Activated naive CD4-positive, alpha-beta T cell treated with anti-CD3 and anti-CD28 coated beads, Interleukin-2, amount 50 U/mL, for 24 hours (primary cell): ENCODE results near the gene M1AP.

Experiments used
- H3K27ac Mint-ChIP-seq: one replicate; pipeline ENCODE4 v1.8.0; 2021; ENCODE audit warnings: mild to moderate bottlenecking, mixed read lengths
- H3K27me3 Mint-ChIP-seq: one replicate; pipeline ENCODE4 v1.8.0; 2021; ENCODE audit warnings: mixed read lengths
- H3K36me3 Mint-ChIP-seq: one replicate; pipeline ENCODE4 v1.8.0; 2021; ENCODE audit warnings: mixed read lengths
- H3K4me1 Mint-ChIP-seq: one replicate; pipeline ENCODE4 v1.8.0; 2021; ENCODE audit warnings: mixed read lengths
- H3K4me3 Mint-ChIP-seq: one replicate; pipeline ENCODE4 v1.8.0; 2021; ENCODE audit warnings: mild to moderate bottlenecking, mixed read lengths
- H3K9me3 Mint-ChIP-seq: one replicate; pipeline ENCODE4 v1.8.0; 2021; ENCODE audit warnings: mixed read lengths

Gene M1AP, protein sequence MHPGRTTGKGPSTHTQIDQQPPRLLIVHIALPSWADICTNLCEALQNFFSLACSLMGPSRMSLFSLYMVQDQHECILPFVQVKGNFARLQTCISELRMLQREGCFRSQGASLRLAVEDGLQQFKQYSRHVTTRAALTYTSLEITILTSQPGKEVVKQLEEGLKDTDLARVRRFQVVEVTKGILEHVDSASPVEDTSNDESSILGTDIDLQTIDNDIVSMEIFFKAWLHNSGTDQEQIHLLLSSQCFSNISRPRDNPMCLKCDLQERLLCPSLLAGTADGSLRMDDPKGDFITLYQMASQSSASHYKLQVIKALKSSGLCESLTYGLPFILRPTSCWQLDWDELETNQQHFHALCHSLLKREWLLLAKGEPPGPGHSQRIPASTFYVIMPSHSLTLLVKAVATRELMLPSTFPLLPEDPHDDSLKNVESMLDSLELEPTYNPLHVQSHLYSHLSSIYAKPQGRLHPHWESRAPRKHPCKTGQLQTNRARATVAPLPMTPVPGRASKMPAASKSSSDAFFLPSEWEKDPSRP

DNA sequence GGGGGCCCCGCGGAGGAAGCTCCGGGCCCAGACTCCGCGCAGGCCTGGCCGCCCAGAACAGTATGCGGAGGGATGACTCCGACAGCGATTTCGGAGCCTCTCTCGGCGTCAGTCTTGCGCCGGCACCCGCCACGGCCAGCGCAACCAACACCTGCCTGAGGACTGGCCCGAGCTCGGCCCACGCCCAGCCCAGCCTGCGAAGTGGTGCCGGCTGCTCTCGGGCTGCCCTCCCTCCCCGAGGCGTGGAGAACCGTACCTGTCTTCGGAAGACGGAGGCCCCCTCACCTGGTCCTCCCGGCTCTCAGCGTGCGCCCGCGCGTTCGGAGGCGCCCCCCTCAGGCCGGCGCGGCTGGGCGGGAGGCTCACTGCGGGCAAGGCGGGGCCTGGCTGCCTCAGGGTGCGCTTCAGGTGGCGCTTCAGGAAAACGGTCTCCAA, at the start of gene M1AP:
Gene M1AP, minus strand, starts transcription at position 322 of the 435 bp plus-strand sequence. CDS start 8,055 bp downstream, outside the sequence.
- Mint-ChIP-seq H3K27me3 (peaks cover 23% of the 10 kb centered on the region), H3K4me1 (peaks cover 4% of the 10 kb centered on the region), H3K9me3 (no peaks in the 10 kb centered on the region), H3K36me3 (peaks cover 3% of the 10 kb centered on the region), H3K27ac (peak within 1 kb of the TSS; percentile 27), H3K4me3 (peak within 1 kb of the TSS; percentile 51)

- Mint-ChIP-seq H3K36me3 (peaks cover 6% of the 10 kb centered on the region), H3K4me3 (no peak overlapping the region), H3K27me3 (no peaks in the 10 kb centered on the region), H3K4me1 (no peaks in the 10 kb centered on the region), H3K9me3 (no peaks in the 10 kb centered on the region), H3K27ac (no peak overlapping the region)
Measured at GRCh38 chr2:74696829-74697228, 48.7 kb upstream of the M1AP start.

GRCh38 chr2:74695663-74696062, 47.5 kb upstream of the M1AP start:
- H3K4me3 Mint-ChIP-seq = no peak overlapping the region
- no peaks in the 10 kb centered on the region for H3K9me3 Mint-ChIP-seq
- no peaks in the 10 kb centered on the region for H3K4me1 Mint-ChIP-seq

GRCh38 chr2:74694281-74694680, 46.2 kb upstream of the M1AP start:
- no peaks in the 10 kb centered on the region for H3K4me1 Mint-ChIP-seq
- peaks cover 2% of the 10 kb centered on the region for H3K36me3 Mint-ChIP-seq
- H3K27ac Mint-ChIP-seq = no peak overlapping the region
- H3K4me3 Mint-ChIP-seq = no peak overlapping the region
- H3K9me3 Mint-ChIP-seq = no peaks in the 10 kb centered on the region
- no peaks in the 10 kb centered on the region for H3K27me3 Mint-ChIP-seq

More at GRCh38 chr2:74695663-74696062, 47.5 kb upstream of the M1AP start:
- no peaks in the 10 kb centered on the region for H3K27me3 Mint-ChIP-seq
- H3K36me3 Mint-ChIP-seq = peaks cover 6% of the 10 kb centered on the region
- no peak overlapping the region for H3K27ac Mint-ChIP-seq

- peaks cover 2% of the 10 kb centered on the region for H3K36me3 Mint-ChIP-seq
- no peak overlapping the region for H3K27ac Mint-ChIP-seq
- H3K27me3 Mint-ChIP-seq = no peaks in the 10 kb centered on the region
- H3K4me1 Mint-ChIP-seq = no peaks in the 10 kb centered on the region
- H3K4me3 Mint-ChIP-seq = no peak overlapping the region
- no peaks in the 10 kb centered on the region for H3K9me3 Mint-ChIP-seq
Measured at GRCh38 chr2:74693668-74694067, 45.5 kb upstream of the M1AP start.

DNA sequence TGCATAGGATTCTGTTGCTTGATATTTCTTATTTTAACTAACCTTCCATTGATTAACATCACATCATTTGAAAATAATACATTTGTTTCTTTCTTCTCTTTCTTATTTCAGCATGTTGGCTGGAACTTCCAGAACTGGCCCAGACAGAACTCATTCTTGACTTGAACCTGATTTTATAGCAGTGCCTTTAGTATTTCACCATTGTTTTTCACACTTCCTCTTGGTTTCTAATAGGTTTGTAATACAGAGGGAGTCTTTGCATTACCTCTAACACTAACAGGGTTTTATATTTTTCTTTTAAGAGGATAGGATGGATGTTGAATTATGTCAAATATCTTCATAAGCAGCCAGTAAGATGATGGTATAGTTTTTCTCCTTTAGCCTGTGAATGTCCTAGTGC, 45.1 kb upstream of the M1AP start:
- H3K9me3 Mint-ChIP-seq = no peaks in the 10 kb centered on the region
- H3K36me3 Mint-ChIP-seq = peaks cover 2% of the 10 kb centered on the region
- H3K27me3 Mint-ChIP-seq = no peaks in the 10 kb centered on the region
- no peak overlapping the region for H3K4me3 Mint-ChIP-seq
- no peak overlapping the region for H3K27ac Mint-ChIP-seq
- H3K4me1 Mint-ChIP-seq = no peaks in the 10 kb centered on the region

GRCh38 chr2:74691929-74692328, 43.8 kb upstream of the M1AP start:
- no peak overlapping the region for H3K4me3 Mint-ChIP-seq
- H3K4me1 Mint-ChIP-seq = no peaks in the 10 kb centered on the region
- H3K27ac Mint-ChIP-seq = no peak overlapping the region
- H3K36me3 Mint-ChIP-seq = no peaks in the 10 kb centered on the region
- no peaks in the 10 kb centered on the region for H3K27me3 Mint-ChIP-seq
- H3K9me3 Mint-ChIP-seq = no peaks in the 10 kb centered on the region

DNA sequence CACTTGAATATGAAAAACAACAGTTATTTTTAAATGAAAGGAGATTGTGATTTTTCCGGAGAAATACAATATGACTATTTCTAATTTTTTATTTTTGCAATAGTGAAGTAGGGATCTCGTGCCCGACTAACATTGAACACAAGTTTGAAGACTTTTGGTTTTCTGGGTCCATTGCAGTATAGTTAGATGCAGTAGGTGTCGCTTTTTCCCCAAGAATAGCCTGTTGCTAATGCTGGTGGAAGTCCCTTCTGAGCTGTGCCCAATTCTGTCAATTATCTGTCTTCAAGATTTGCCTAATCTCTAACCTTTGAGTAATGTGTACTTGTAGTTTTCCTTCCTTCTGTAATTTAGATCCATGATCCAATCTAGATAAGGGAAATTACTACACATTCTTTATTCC, 42.4 kb upstream of the M1AP start:
- H3K27ac Mint-ChIP-seq = no peak overlapping the region
- H3K4me3 Mint-ChIP-seq = no peak overlapping the region
- no peaks in the 10 kb centered on the region for H3K27me3 Mint-ChIP-seq
- no peaks in the 10 kb centered on the region for H3K36me3 Mint-ChIP-seq
- no peaks in the 10 kb centered on the region for H3K4me1 Mint-ChIP-seq
- no peaks in the 10 kb centered on the region for H3K9me3 Mint-ChIP-seq

DNA sequence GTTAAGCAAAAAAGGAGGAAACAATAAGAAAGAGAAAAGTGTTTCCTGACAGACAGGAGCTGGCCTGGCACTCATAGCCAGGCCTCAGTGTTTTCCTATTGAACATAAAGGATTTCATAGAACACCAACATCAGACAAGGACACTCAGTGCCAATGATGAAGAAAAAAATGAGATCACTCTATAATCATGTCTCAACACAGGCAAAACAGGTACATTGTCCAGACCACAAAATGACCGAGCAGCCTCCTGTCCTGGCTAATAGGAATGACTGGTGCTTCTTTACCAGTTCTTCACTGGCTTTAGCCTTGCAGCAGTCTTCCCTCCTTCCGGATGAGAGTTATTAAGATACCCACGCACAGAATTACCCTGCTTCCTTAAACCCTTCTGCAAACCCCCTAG, 41.5 kb upstream of the M1AP start:
- H3K36me3 Mint-ChIP-seq = no peaks in the 10 kb centered on the region
- H3K4me1 Mint-ChIP-seq = no peaks in the 10 kb centered on the region
- H3K4me3 Mint-ChIP-seq = no peak overlapping the region
- no peaks in the 10 kb centered on the region for H3K9me3 Mint-ChIP-seq
- no peak overlapping the region for H3K27ac Mint-ChIP-seq
- H3K27me3 Mint-ChIP-seq = no peaks in the 10 kb centered on the region

DNA sequence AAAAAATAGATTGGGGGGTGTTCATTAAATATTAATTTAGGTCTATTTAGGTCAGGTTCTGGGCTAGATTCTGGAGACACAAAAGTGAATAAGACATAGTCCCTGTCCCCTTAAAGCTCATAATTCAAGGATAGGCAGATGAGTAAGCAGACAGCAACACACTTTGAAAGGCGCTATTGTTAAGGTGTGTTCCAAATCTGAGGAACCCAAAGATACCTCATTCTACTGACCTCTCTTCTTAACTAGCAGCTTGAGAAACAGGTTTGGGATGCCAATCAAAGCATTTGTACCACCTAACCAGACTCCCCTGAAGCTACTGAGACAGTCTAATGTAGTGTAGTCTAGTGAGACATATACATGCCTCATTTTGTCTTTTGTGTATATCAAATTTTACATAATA, 40.8 kb upstream of the M1AP start:
- Mint-ChIP-seq H3K27ac (no peak overlapping the region), H3K27me3 (no peaks in the 10 kb centered on the region), H3K4me1 (no peaks in the 10 kb centered on the region), H3K36me3 (no peaks in the 10 kb centered on the region), H3K4me3 (no peak overlapping the region), H3K9me3 (no peaks in the 10 kb centered on the region)

DNA sequence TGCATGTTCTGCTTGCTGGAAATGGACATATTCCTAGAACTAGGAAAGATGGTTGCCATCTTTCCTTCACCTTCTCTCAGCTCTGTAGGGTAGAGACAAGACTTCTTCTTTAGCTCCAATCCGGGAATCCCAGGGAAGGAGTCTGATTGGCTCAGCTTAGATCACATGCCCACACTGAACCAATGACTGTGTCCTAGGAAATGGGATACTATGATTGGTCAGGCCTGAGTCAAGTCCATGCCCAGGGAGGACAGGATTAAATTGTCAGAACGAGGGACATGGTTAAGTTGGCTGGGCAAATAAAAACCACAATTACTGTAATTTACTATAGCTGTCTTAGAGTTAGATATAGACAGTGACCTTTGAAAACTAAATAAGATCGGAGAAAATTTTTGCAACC, 37.3 kb upstream of the M1AP start:
- Mint-ChIP-seq H3K4me3 (no peak overlapping the region), H3K4me1 (no peaks in the 10 kb centered on the region), H3K27ac (no peak overlapping the region), H3K9me3 (no peaks in the 10 kb centered on the region), H3K27me3 (no peaks in the 10 kb centered on the region), H3K36me3 (peaks cover 9% of the 10 kb centered on the region)

GRCh38 chr2:74682501-74682900, 34.4 kb upstream of the M1AP start:
- H3K36me3 Mint-ChIP-seq = peaks cover 14% of the 10 kb centered on the region
- no peaks in the 10 kb centered on the region for H3K27me3 Mint-ChIP-seq
- H3K27ac Mint-ChIP-seq = no peak overlapping the region
- H3K4me1 Mint-ChIP-seq = no peaks in the 10 kb centered on the region
- no peak overlapping the region for H3K4me3 Mint-ChIP-seq
- H3K9me3 Mint-ChIP-seq = no peaks in the 10 kb centered on the region

DNA sequence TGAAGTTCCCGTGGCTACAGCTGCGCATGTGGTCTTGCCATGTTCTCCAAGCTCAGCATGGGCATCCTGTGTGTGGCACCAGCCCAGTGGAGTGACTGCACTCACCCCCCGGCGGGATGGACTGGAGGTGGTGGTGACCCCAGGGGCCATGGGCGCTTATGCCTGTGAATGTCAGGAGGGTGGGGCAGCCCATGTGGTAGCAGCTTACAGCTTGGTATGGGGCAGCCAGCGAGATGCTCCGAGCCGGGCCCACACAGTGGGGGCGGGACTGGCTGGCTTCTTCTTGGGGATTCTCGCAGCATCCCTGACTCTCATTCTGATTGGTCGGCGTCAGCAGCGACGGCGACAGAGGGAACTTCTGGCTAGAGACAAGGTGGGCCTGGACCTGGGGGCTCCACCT, 31.5 kb upstream of the M1AP start:
- peaks cover 24% of the 10 kb centered on the region for H3K36me3 Mint-ChIP-seq
- no peak overlapping the region for H3K4me3 Mint-ChIP-seq
- H3K27ac Mint-ChIP-seq = no peak overlapping the region
- H3K9me3 Mint-ChIP-seq = no peaks in the 10 kb centered on the region
- H3K4me1 Mint-ChIP-seq = no peaks in the 10 kb centered on the region
- no peaks in the 10 kb centered on the region for H3K27me3 Mint-ChIP-seq

DNA sequence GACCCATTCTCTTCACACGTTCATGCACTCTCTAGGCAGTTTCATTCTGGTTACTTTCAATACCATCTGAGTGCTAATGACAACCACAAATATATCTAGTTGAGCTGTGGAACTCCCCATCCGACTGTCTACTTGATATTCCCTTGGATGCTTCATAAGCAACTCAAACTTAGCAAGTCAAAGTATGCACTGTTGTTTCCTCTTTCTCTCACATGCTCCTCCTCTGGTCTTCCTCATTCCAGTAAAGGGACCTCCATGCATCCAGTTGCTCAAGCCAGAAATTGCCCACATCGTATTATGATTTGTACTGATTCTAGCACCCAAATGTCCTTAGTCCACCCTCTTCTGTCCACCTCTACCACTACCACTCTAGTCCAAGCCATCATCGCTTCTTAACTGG, 28.2 kb upstream of the M1AP start:
- no peak overlapping the region for H3K4me3 Mint-ChIP-seq
- peaks cover 25% of the 10 kb centered on the region for H3K36me3 Mint-ChIP-seq
- H3K9me3 Mint-ChIP-seq = no peaks in the 10 kb centered on the region
- no peaks in the 10 kb centered on the region for H3K27me3 Mint-ChIP-seq
- no peak overlapping the region for H3K27ac Mint-ChIP-seq
- no peaks in the 10 kb centered on the region for H3K4me1 Mint-ChIP-seq

- no peaks in the 10 kb centered on the region for H3K27me3 Mint-ChIP-seq
- H3K36me3 Mint-ChIP-seq = peaks cover 17% of the 10 kb centered on the region
- no peak overlapping the region for H3K4me3 Mint-ChIP-seq
- H3K4me1 Mint-ChIP-seq = no peaks in the 10 kb centered on the region
- H3K9me3 Mint-ChIP-seq = no peaks in the 10 kb centered on the region
- H3K27ac Mint-ChIP-seq = no peak overlapping the region
Measured at GRCh38 chr2:74675090-74675489, 27.0 kb upstream of the M1AP start.

DNA sequence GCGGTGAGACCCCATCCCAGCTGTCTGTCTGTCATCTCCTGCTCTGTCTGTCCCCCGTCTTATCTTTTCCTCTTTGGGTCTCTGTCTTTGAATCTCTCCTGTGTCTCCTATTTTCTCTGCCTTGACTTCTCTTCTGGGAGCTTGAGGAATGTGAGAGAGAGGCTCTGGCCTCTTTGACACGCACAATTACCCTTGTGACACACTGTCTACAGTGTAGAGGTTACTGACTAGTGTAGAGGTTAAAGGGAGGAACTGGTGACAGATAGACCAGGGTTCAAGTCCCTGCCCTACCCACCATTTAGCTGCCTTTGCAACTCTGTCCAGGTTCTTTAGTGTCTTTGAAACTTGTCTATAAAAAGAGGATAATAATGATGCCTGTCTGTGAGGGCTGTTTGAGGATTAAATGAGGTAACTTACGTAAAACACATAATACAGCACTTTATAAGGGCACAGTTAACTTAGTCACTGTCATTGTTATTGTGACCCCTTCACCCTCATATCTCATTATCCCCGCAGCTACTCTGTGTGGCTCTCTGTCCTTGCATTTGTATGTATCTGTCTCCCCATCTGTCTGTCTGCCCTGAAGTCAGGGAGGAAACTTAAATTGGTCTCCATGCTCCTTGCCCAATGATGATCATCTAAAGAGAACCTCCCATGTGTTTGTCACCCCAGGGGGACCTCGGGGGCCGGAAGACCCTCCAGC, 25.8 kb upstream of the M1AP start:
- H3K4me1 Mint-ChIP-seq = no peaks in the 10 kb centered on the region
- H3K9me3 Mint-ChIP-seq = no peaks in the 10 kb centered on the region
- no peak overlapping the region for H3K4me3 Mint-ChIP-seq
- peaks cover 16% of the 10 kb centered on the region for H3K36me3 Mint-ChIP-seq
- no peaks in the 10 kb centered on the region for H3K27me3 Mint-ChIP-seq
- H3K27ac Mint-ChIP-seq = no peak overlapping the region
